ENCODE results near the gene OPN3.

GRCh38 chr1:241674805-241675384, 34.7 kb upstream of the OPN3 start:
- no peak for TF ChIP-seq LEF1 (IDR thresholded peaks at IDR 0.05; ENCODE audit: borderline replicate concordance)
- TF ChIP-seq BHLHE40 (IDR thresholded peaks at IDR 0.05; ENCODE audit: borderline replicate concordance) = no peak
- no peak for TF ChIP-seq SP1 (IDR thresholded peaks at IDR 0.05)
- TF ChIP-seq FOXM1 (IDR thresholded peaks at IDR 0.05; ENCODE audit: borderline replicate concordance) = no peak
- no peak for TF ChIP-seq ELF4 (IDR thresholded peaks at IDR 0.05)
- TF ChIP-seq HDGF (IDR thresholded peaks at IDR 0.05; ENCODE audit: borderline replicate concordance) = no peak
- no peak for TF ChIP-seq PKNOX1 (IDR thresholded peaks at IDR 0.05)
- TF ChIP-seq NFRKB (IDR thresholded peaks at IDR 0.05) = no peak
- no peak for TF ChIP-seq FOXK2 (IDR thresholded peaks at IDR 0.05)
- TF ChIP-seq L3MBTL2 (conservative IDR thresholded peaks at IDR 0.05) = no peak
- no peak for TF ChIP-seq ARNT (IDR thresholded peaks at IDR 0.05)
- no peak for TF ChIP-seq TARDBP (IDR thresholded peaks at IDR 0.05)
- TF ChIP-seq FOXA1 (IDR thresholded peaks at IDR 0.05) = no peak

All from HEK293T (cell line).